HUES6 (cell line): ENCODE data around the gene PLA2G15.

Experiments used
- H3K27ac ChIP-seq: 2 replicates; pipeline ENCODE4 v1.7.0; 2013; ENCODE audit warnings: low read depth, mild to moderate bottlenecking, low read length, inconsistent platforms
- H3K27me3 ChIP-seq: 2 replicates; pipeline ENCODE4 v1.6.1; 2013; ENCODE audit warnings: low read length; ENCODE audit not compliant: control insufficient read depth, insufficient read depth
- H3K36me3 ChIP-seq: 2 replicates; pipeline ENCODE4 v1.6.1; 2013; ENCODE audit warnings: low read length; ENCODE audit not compliant: control insufficient read depth, insufficient read depth
- H3K4me1 ChIP-seq: 2 replicates; pipeline ENCODE4 v1.6.1; 2013; ENCODE audit warnings: low read length; ENCODE audit not compliant: control insufficient read depth, insufficient read depth
- H3K4me3 ChIP-seq: 2 replicates; pipeline ENCODE4 v1.5.1; 2013; ENCODE audit warnings: low read depth, low read length
- H3K9ac ChIP-seq: one replicate; pipeline ENCODE4 v1.6.1; 2013; ENCODE audit warnings: mild to moderate bottlenecking, low read length
- H3K9me3 ChIP-seq: 2 replicates; pipeline ENCODE4 v1.6.1; 2013; ENCODE audit warnings: low read depth, low read length; ENCODE audit not compliant: control insufficient read depth, insufficient read depth

The PLA2G15 gene

GRCh38 chr16:68242085-68242484 is 3.1 kb upstream of the PLA2G15 start:
- Histone ChIP-seq H3K9me3 (no peaks in the 10 kb centered on the region), H3K4me1 (peaks cover 12% of the 10 kb centered on the region; the same call in 1 of the 2 replicates), H3K27ac (no peak overlapping the region), H3K27me3 (peaks cover 14% of the 10 kb centered on the region), H3K9ac (no peak overlapping the region), H3K4me3 (no peak overlapping the region), H3K36me3 (no peaks in the 10 kb centered on the region)

- H3K9me3 ChIP-seq: no peaks in the 10 kb centered on the region
- H3K27me3 ChIP-seq: peaks cover 14% of the 10 kb centered on the region
- no peaks in the 10 kb centered on the region for H3K36me3 ChIP-seq
- H3K9ac ChIP-seq: no peak overlapping the region
- peaks cover 12% of the 10 kb centered on the region; the same call in 1 of the 2 replicates for H3K4me1 ChIP-seq
- no peak overlapping the region for H3K27ac ChIP-seq
- H3K4me3 ChIP-seq: no peak overlapping the region
These were observed 2.0 kb upstream of the PLA2G15 start for GRCh38 chr16:68242926-68243858.

GRCh38 chr16:68244481-68244902 is 681 bp upstream of the PLA2G15 start:
- H3K4me1 ChIP-seq: peaks cover 12% of the 10 kb centered on the region; the same call in 1 of the 2 replicates
- H3K36me3 ChIP-seq: 0 out of 2 replicates have a peak, but pooled peaks cover 3% of the 10 kb centered on the region
- no peak overlapping the region for H3K27ac ChIP-seq
- H3K9me3 ChIP-seq: no peaks in the 10 kb centered on the region
- peak overlapping the region; percentile 89 for H3K4me3 ChIP-seq
- H3K9ac ChIP-seq: peak overlapping the region; percentile 29
- peaks cover 14% of the 10 kb centered on the region for H3K27me3 ChIP-seq

GRCh38 chr16:68246121-68246520 is 948 bp downstream of the PLA2G15 start:
- H3K27me3 ChIP-seq: peaks cover 14% of the 10 kb centered on the region
- no peak overlapping the region for H3K27ac ChIP-seq
- H3K4me1 ChIP-seq: peaks cover 12% of the 10 kb centered on the region; the same call in 1 of the 2 replicates
- no peak overlapping the region for H3K9ac ChIP-seq
- 0 out of 2 replicates have a peak, but pooled peaks cover 3% of the 10 kb centered on the region for H3K36me3 ChIP-seq
- peak overlapping the region; percentile 89 for H3K4me3 ChIP-seq
- no peaks in the 10 kb centered on the region for H3K9me3 ChIP-seq

GRCh38 chr16:68246666-68247065 is 1.5 kb downstream of the PLA2G15 start:
- H3K9me3 ChIP-seq: no peaks in the 10 kb centered on the region
- H3K4me3 ChIP-seq: no peak overlapping the region
- H3K27me3 ChIP-seq: peaks cover 14% of the 10 kb centered on the region
- no peak overlapping the region for H3K27ac ChIP-seq
- no peak overlapping the region for H3K9ac ChIP-seq
- peaks cover 12% of the 10 kb centered on the region; the same call in 1 of the 2 replicates for H3K4me1 ChIP-seq
- 0 out of 2 replicates have a peak, but pooled peaks cover 3% of the 10 kb centered on the region for H3K36me3 ChIP-seq

GRCh38 chr16:68247400-68247799 is 2.2 kb downstream of the PLA2G15 start:
- Histone ChIP-seq H3K27ac (no peak overlapping the region), H3K36me3 (0 out of 2 replicates have a peak, but pooled peaks cover 3% of the 10 kb centered on the region), H3K9ac (no peak overlapping the region), H3K4me3 (no peak overlapping the region), H3K9me3 (no peaks in the 10 kb centered on the region), H3K27me3 (peaks cover 14% of the 10 kb centered on the region), H3K4me1 (peaks cover 12% of the 10 kb centered on the region; the same call in 1 of the 2 replicates)

- Histone ChIP-seq H3K9ac (no peak overlapping the region), H3K4me3 (no peak overlapping the region), H3K36me3 (0 out of 2 replicates have a peak, but pooled peaks cover 3% of the 10 kb centered on the region), H3K4me1 (peaks cover 12% of the 10 kb centered on the region; the same call in 1 of the 2 replicates), H3K27ac (no peak overlapping the region), H3K27me3 (peaks cover 14% of the 10 kb centered on the region), H3K9me3 (no peaks in the 10 kb centered on the region)
These were observed 2.8 kb downstream of the PLA2G15 start for GRCh38 chr16:68247932-68248331.

- H3K4me1 ChIP-seq: peaks cover 9% of the 10 kb centered on the region; the same call in 1 of the 2 replicates
- H3K36me3 ChIP-seq: 0 out of 2 replicates have a peak, but pooled peaks cover 3% of the 10 kb centered on the region
- peaks cover 11% of the 10 kb centered on the region for H3K27me3 ChIP-seq
- H3K9ac ChIP-seq: no peak overlapping the region
- no peak overlapping the region for H3K4me3 ChIP-seq
- no peak overlapping the region for H3K27ac ChIP-seq
- H3K9me3 ChIP-seq: no peaks in the 10 kb centered on the region
These were observed 4.2 kb downstream of the PLA2G15 start for GRCh38 chr16:68249371-68249770.

- no peak overlapping the region for H3K4me3 ChIP-seq
- H3K4me1 ChIP-seq: peaks cover 3% of the 10 kb centered on the region; the same call in 1 of the 2 replicates
- no peak overlapping the region for H3K9ac ChIP-seq
- 0 out of 2 replicates have a peak, but pooled peaks cover 9% of the 10 kb centered on the region for H3K36me3 ChIP-seq
- peaks cover 2% of the 10 kb centered on the region for H3K27me3 ChIP-seq
- no peaks in the 10 kb centered on the region for H3K9me3 ChIP-seq
- H3K27ac ChIP-seq: no peak overlapping the region
These were observed 5.8 kb downstream of the PLA2G15 start for GRCh38 chr16:68250951-68251350.

GRCh38 chr16:68251832-68252231 is 6.7 kb downstream of the PLA2G15 start:
- Histone ChIP-seq H3K27ac (no peak overlapping the region), H3K9ac (no peak overlapping the region), H3K27me3 (no peaks in the 10 kb centered on the region), H3K9me3 (no peaks in the 10 kb centered on the region), H3K36me3 (0 out of 2 replicates have a peak, but pooled peaks cover 9% of the 10 kb centered on the region), H3K4me3 (no peak overlapping the region), H3K4me1 (no peaks in the 10 kb centered on the region)

- Histone ChIP-seq H3K4me3 (no peak overlapping the region), H3K9ac (no peak overlapping the region), H3K36me3 (0 out of 2 replicates have a peak, but pooled peaks cover 9% of the 10 kb centered on the region), H3K4me1 (no peaks in the 10 kb centered on the region; the same call in 1 of the 2 replicates), H3K9me3 (no peaks in the 10 kb centered on the region), H3K27ac (no peak overlapping the region), H3K27me3 (no peaks in the 10 kb centered on the region)
These were observed 7.2 kb downstream of the PLA2G15 start for GRCh38 chr16:68252383-68252782.
